Peyer's patch (tissue), 4 donors: Measurements from ENCODE around the gene MLST8. TPM values are rescaled to one million over a fixed set of nuclear protein-coding genes. Genes with fewer than 3 reads are reported as not detected.
A peak's percentile ranks its signal among the peaks of the same experiment; 100 is the strongest.
"Not testable (repeated sequence)": the region's sequence is repeated elsewhere in the genome, so short reads cannot be mapped to it uniquely, and the experiment has no call there.

Experiments
- DNase-seq, 3 donors: peaks; one replicate each; pipeline ENCODE4 v3.0.0-alpha.2; 2017 to 2019
- H3K27ac ChIP-seq, 4 donors: fragments of 200-600 bp; sonication (generic); one replicate each; pipeline ENCODE4 v1.5.1; 2016 to 2019
- H3K27me3 ChIP-seq, 2 donors: fragments of 200-600 bp; sonication (generic); one replicate each; pipeline ENCODE4 v1.5.1; 2019
- H3K36me3 ChIP-seq, 3 donors: fragments of 200-600 bp; sonication (generic); one replicate each; pipeline ENCODE4 v1.5.1; 2016 to 2019
- H3K4me1 ChIP-seq, 4 donors: fragments of 200-600 bp; sonication (generic); one replicate each; pipeline ENCODE4 v1.5.1; 2016 to 2019
- H3K4me3 ChIP-seq, 4 donors: fragments of 200-600 bp; sonication (generic); 1 replicate in 3 of 4; 2 replicates in 1 of 4; pipeline ENCODE4 v1.5.1; 2016 to 2019; ENCODE audit warnings: mild to moderate bottlenecking in 1 of 4
- H3K9me3 ChIP-seq, 4 donors: fragments of 200-600 bp; sonication (generic); one replicate each; pipeline ENCODE4 v1.5.1; 2016 to 2019; ENCODE audit warnings: mild to moderate bottlenecking in 1 of 4
- CTCF ChIP-seq, 6 experiments: fragments of 450-650 bp in 4 of 6; fragments of 200-600 bp in 2 of 6; sonication (generic) in 1 of 6; IDR thresholded peaks; one replicate each; pipeline ENCODE4 v1.5.1; 2017 to 2019; ENCODE audit warnings: antibody characterized with exemption in 6 of 6, mild to moderate bottlenecking in 3 of 6, moderate library complexity in 1 of 6
- POLR2A ChIP-seq, 2 donors: fragments of 450-650 bp; IDR thresholded peaks; one replicate each; pipeline ENCODE4 v1.5.1; 2017; ENCODE audit warnings: antibody characterized with exemption in 2 of 2, mild to moderate bottlenecking in 2 of 2, moderate library complexity in 2 of 2
- total RNA-seq, 4 donors: library from RNA; depleted of rRNA; stranded (reverse); fragments of >200 nt; gene quantifications; one replicate each; pipeline ENCODE4 v1.1.0, GENCODE V29; 2016

MLST8 gene
- total RNA-seq, 4 donors from 2014 or later, result 45.7 to 95.7 (median 69.4) TPM

- Histone ChIP-seq H3K27me3 (peaks cover 0 to 19% of the 10 kb centered on the region in 2 donors), H3K9me3 (no peaks in the 10 kb centered on the region), H3K36me3 (peaks cover 0 to 50% (median 0%) of the 10 kb centered on the region in 3 donors), H3K27ac (no peak within 1 kb of the TSS), H3K4me3 (peak within 1 kb of the TSS in 2 of 4 donors; percentile 19 to 26), H3K4me1 (peaks cover 5 to 28% (median 14%) of the 10 kb centered on the region in 4 donors)
- DNase-seq, result no peak
- TF ChIP-seq CTCF (IDR thresholded peaks at IDR 0.05) (no peak), POLR2A (IDR thresholded peaks at IDR 0.05) (no peak)
Measured at GRCh38 chr16:2236337-2237101, 31.3 kb downstream of the MLST8 start, which contains the start of gene DNASE1L2. Gene DNASE1L2 (plus strand): TSS chr16:2236444. CDS start chr16:2236817, 373 bp downstream.

DNA sequence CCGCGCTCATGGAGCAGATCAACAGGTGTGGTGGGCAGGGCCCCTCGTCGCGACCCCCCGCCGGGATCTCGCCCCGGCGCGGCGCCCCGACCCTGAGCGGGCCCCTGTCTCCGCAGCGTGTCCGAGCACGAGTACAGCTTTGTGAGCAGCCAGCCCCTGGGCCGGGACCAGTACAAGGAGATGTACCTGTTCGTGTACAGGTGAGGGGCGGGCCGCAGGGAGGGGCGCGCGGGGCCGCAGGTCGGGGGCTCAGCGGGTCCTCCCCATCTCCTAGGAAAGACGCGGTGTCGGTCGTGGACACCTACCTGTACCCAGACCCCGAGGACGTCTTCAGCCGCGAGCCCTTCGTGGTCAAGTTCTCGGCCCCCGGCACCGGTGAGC lies 31.8 kb downstream of the MLST8 start:
- peaks cover 5 to 28% (median 14%) of the 10 kb centered on the region in 4 donors for H3K4me1 ChIP-seq
- H3K9me3 ChIP-seq, result no peaks in the 10 kb centered on the region
- H3K27ac ChIP-seq, result no peak overlapping the region
- no peak for DNase-seq
- H3K27me3 ChIP-seq, result peaks cover 0 to 19% of the 10 kb centered on the region in 2 donors
- H3K4me3 ChIP-seq, result peak overlapping the region in 2 of 4 donors; percentile 19 to 26
- peaks cover 0 to 50% (median 0%) of the 10 kb centered on the region in 3 donors for H3K36me3 ChIP-seq
- TF ChIP-seq POLR2A (IDR thresholded peaks at IDR 0.05) (no peak), CTCF (IDR thresholded peaks at IDR 0.05) (no peak)

- Histone ChIP-seq H3K4me1 (peaks cover 5 to 28% (median 14%) of the 10 kb centered on the region in 4 donors), H3K27ac (no peak overlapping the region), H3K36me3 (peaks cover 0 to 50% (median 0%) of the 10 kb centered on the region in 3 donors), H3K9me3 (no peaks in the 10 kb centered on the region), H3K4me3 (no peak overlapping the region), H3K27me3 (peaks cover 0 to 19% of the 10 kb centered on the region in 2 donors)
- no peak for DNase-seq
- TF ChIP-seq POLR2A (IDR thresholded peaks at IDR 0.05) (no peak), CTCF (IDR thresholded peaks at IDR 0.05) (no peak)
Measured at GRCh38 chr16:2237493-2238149, 32.4 kb downstream of the MLST8 start.

GRCh38 chr16:2238150-2238837 lies 33.0 kb downstream of the MLST8 start:
- no peak for TF ChIP-seq CTCF (IDR thresholded peaks at IDR 0.05)
- no peak for TF ChIP-seq POLR2A (IDR thresholded peaks at IDR 0.05)
- H3K27me3 ChIP-seq, result peaks cover 0 to 19% of the 10 kb centered on the region in 2 donors
- no peak overlapping the region for H3K27ac ChIP-seq
- peaks cover 0 to 50% (median 0%) of the 10 kb centered on the region in 3 donors for H3K36me3 ChIP-seq
- DNase-seq, result no peak
- peaks cover 5 to 28% (median 14%) of the 10 kb centered on the region in 4 donors for H3K4me1 ChIP-seq
- H3K9me3 ChIP-seq, result no peaks in the 10 kb centered on the region
- no peak overlapping the region for H3K4me3 ChIP-seq

DNA sequence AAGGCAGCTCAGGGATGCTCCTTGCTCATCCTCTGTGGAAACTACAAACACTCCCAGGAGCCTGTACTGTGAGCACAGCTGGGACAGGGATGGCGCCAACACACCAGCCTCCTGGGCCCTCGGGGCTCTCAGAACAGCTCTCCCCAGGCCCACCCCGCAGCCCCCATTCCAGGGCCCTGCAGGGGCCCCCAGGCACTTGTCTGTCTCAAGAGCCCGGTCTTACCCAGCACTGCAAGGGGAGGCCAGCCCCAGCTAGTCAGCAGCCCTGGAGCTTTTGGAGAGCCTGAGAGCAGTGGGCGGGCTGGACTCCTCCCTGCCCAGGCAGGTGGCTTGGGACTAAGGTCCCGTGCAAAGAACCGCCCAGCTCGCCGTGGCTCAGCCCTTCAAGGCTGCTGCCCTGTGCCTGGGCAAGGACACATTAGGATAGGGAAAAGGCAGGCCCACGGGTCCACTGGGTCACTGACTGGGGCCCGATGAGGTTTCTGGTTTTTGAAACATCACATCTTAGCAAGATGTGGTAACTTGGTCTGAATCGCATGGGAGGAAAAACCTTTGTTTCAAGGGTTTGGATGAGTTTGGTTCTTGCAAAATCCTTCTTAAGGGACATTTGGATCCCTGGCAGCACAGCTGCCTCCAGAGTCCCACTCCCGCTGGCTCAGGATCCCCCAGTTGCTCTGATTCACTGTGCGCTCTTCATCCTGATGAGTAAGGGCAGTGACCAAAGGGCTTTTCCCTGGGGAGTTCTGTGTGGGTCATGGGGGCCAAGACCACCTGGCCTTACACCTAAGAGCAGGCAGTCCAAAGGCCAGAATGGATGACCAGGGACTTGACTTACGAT lies 33.8 kb downstream of the MLST8 start:
- DNase-seq, result no peak
- H3K9me3 ChIP-seq, result no peaks in the 10 kb centered on the region
- peaks cover 5 to 28% (median 14%) of the 10 kb centered on the region in 4 donors for H3K4me1 ChIP-seq
- peaks cover 0 to 19% of the 10 kb centered on the region in 2 donors for H3K27me3 ChIP-seq
- H3K27ac ChIP-seq, result no peak overlapping the region
- H3K4me3 ChIP-seq, result no peak overlapping the region
- TF ChIP-seq POLR2A (IDR thresholded peaks at IDR 0.05) (no peak), CTCF (IDR thresholded peaks at IDR 0.05) (no peak)
- H3K36me3 ChIP-seq, result peaks cover 0 to 50% (median 0%) of the 10 kb centered on the region in 3 donors

- peaks cover 0 to 19% of the 10 kb centered on the region in 2 donors for H3K27me3 ChIP-seq
- H3K27ac ChIP-seq, H3K9me3 ChIP-seq, H3K4me3 ChIP-seq, DNase-seq: not testable (repeated sequence)
- H3K4me1 ChIP-seq, result peaks cover 5 to 26% (median 14%) of the 10 kb centered on the region in 4 donors
- peaks cover 0 to 50% (median 0%) of the 10 kb centered on the region in 3 donors for H3K36me3 ChIP-seq
Measured at GRCh38 chr16:2240331-2240730, 35.1 kb downstream of the MLST8 start.
